Measurements from ENCODE around the gene RPRD1B.

RPRD1B gene

DNA sequence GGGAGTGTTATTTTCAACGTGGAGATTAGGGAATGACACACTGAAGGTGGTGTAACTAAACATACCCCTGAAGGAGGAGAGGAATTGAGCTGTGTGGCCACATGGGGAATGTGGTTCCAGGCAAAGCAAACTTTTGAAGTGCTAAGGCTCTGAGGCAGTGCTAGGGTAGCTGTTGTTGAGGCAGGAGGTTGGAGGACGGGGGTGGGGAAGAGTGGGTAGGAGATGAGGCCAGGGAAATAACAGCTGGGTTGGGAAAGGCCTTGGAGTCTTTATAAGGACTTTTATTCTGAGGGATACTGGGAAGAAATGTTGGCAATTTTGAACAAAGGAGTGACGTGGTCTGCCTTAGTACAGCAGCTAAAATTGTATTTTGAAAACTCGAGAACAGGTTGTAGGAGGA is 13.0 kb downstream of the RPRD1B start:
- no peak for DNase-seq (ENCODE audit: low spot score)
- TF ChIP-seq, protein P1, sequence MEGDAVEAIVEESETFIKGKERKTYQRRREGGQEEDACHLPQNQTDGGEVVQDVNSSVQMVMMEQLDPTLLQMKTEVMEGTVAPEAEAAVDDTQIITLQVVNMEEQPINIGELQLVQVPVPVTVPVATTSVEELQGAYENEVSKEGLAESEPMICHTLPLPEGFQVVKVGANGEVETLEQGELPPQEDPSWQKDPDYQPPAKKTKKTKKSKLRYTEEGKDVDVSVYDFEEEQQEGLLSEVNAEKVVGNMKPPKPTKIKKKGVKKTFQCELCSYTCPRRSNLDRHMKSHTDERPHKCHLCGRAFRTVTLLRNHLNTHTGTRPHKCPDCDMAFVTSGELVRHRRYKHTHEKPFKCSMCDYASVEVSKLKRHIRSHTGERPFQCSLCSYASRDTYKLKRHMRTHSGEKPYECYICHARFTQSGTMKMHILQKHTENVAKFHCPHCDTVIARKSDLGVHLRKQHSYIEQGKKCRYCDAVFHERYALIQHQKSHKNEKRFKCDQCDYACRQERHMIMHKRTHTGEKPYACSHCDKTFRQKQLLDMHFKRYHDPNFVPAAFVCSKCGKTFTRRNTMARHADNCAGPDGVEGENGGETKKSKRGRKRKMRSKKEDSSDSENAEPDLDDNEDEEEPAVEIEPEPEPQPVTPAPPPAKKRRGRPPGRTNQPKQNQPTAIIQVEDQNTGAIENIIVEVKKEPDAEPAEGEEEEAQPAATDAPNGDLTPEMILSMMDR (IDR thresholded peaks at IDR 0.05; ENCODE audit: extremely low read depth, missing control alignments): no peak

DNA sequence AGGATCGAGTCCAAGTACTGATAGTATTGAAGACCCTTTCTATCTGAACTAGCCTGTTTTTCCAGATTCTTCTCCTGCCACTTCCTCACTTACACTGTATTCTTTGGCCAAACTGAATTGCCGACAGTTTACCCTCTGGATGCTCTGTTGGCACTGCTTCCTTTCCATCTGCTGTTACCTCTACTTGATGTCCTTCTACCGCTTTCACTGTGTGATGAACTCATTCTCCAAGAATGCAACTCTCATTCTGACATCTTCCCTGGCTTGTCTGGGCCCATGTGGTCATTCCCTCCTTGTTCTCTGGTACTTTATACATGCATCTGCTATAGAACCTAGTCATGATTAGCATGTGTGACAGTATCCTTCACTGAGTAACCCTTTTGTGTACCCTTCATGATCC is 16.3 kb downstream of the RPRD1B start:
- TF ChIP-seq, protein P1 (IDR thresholded peaks at IDR 0.05; ENCODE audit: extremely low read depth, missing control alignments): no peak
- no peak for DNase-seq (ENCODE audit: low spot score)

DNA sequence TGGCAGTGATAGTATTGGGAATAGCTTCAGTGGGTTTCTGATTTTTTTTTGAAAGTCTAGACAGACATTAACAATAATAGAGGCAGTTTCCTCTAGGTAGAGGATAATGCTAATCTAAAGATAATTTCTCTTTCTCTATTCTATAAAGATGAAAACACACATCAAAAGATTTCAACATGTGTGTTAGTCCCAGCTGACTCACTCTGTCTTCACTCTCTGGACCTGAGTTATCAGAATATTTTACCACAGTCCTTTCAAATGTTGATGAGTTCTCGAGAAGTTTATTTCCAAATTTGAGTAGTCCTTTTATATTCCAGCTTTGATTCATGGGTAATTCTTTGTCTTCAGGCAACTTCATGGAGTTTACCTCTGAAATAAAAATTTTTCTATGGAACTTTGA is 17.1 kb downstream of the RPRD1B start:
- DNase-seq (ENCODE audit: low spot score): no peak
- TF ChIP-seq, protein P1 (IDR thresholded peaks at IDR 0.05; ENCODE audit: extremely low read depth, missing control alignments): no peak

DNA sequence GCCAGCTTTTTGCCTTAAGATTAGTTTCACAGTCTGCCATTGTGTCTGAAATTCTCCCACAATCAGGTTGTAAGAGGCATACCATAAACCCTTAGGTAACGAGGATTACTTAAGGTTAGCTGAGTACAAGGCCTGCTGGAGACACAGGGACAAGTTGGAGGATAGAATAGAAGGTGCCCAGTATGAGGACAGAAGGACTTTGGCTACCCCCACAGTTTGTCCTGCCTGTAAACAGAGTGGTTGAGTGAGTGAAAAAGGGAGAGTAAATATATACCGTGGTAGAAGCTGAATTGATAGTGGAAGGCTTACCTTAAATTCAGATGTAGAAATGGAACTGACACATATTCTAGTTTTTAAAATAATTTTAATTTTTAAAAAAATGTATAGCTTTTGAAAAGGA is 19.3 kb downstream of the RPRD1B start:
- TF ChIP-seq, protein P1 (IDR thresholded peaks at IDR 0.05; ENCODE audit: extremely low read depth, missing control alignments): no peak
- DNase-seq (ENCODE audit: low spot score): no peak

DNA sequence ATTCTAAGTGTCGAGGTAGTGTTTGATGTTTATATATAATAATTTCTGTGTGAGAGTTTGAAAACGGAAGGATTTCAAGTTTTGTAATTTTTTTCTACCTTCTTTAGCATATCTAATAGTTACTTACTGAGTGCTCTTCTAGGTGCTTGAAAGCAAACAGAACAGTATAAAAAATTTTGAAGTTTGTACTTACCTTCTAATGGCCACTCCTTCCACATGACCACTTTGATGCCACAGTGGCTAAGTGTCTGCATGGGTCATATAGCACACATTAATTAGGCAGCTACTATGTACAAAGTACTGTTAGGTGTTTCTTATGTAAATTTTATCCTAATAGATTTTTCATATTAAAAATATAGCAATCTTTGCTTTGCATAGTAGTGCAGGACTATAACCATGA is 21.1 kb downstream of the RPRD1B start:
- DNase-seq (ENCODE audit: low spot score): no peak
- TF ChIP-seq, protein P1 (IDR thresholded peaks at IDR 0.05; ENCODE audit: extremely low read depth, missing control alignments): no peak

DNA sequence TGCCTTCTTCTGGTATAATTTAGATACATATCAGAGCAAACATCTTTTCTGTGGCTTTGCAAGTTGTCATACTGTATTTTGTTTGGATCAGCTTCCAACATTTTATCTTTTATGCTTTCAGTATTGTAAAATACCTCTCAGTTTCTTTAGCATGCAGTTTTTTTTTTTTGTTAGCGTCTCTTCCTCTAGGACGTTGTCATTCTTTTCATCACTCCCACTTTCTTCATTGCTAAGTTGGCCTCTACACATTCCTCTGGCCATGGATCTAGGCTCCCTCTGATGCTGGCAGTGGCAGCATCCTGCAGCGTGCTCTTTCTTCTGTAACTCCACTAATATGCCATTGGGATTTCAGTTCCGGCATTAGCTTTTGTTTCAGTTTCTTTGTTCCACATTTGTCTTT is 21.7 kb downstream of the RPRD1B start:
- no peak for DNase-seq (ENCODE audit: low spot score)
- TF ChIP-seq, protein P1 (IDR thresholded peaks at IDR 0.05; ENCODE audit: extremely low read depth, missing control alignments): no peak

DNA sequence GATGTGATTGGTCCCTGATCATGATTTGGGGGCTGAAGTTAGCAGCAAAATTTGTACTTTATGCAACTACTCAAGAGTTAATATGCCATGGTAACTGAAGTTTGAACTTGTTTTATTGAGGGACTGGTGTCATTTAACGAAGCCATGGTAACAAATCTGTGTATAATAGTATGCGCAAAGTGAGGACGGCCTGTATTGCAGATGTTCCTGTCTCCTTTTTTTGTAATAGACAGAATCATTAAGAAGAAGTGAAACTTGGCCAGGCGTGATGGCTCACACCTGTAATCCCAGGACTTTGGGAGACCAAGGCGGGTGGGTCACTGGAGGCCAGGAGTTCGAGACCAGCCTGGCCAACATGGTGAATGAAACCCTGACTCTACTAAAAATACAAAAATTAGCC is 22.3 kb downstream of the RPRD1B start:
- no peak for DNase-seq (ENCODE audit: low spot score)
- TF ChIP-seq, protein P1 (IDR thresholded peaks at IDR 0.05; ENCODE audit: extremely low read depth, missing control alignments): no peak
